ENCODE measurements around the gene ACACA.

GRCh38 chr17:37089956-37090355 is 316.7 kb downstream of the ACACA start:
- TF ChIP-seq CTCF (conservative IDR thresholded peaks at IDR 0.05; ENCODE audit: low read length) (no peak), EZH2phosphoT487 (IDR thresholded peaks at IDR 0.05; ENCODE audit: borderline replicate concordance) (no peak)

Data from Loucy (cell line).